Upper lobe of left lung (tissue), 4 donors: ENCODE measurements around the gene NTSR1.

ENCODE experiments used
- CTCF ChIP-seq, 6 experiments: fragments of 450-650 bp in 4 of 6; fragments of 200-600 bp in 2 of 6; sonication (generic) in 2 of 6; IDR thresholded peaks; one replicate each; pipeline ENCODE4 v1.5.1; 2016 to 2019; ENCODE audit warnings: antibody characterized with exemption in 6 of 6
- EP300 ChIP-seq, 4 donors: sonication (generic); formaldehyde crosslinking; IDR thresholded peaks; one replicate each; pipeline ENCODE4 v1.5.1; 2017; ENCODE audit warnings: antibody characterized with exemption in 4 of 4, control low read depth in 2 of 4
- POLR2A ChIP-seq, 4 donors: fragments of 450-650 bp; IDR thresholded peaks; one replicate each; pipeline ENCODE4 v1.5.1; 2016 to 2017; ENCODE audit warnings: antibody characterized with exemption in 4 of 4, mild to moderate bottlenecking in 2 of 4
- POLR2AphosphoS5 ChIP-seq, 2 donors: sonication (generic); formaldehyde crosslinking; IDR thresholded peaks; one replicate each; pipeline ENCODE4 v1.5.1; 2017; ENCODE audit warnings: antibody characterized with exemption in 2 of 2

- TF ChIP-seq POLR2A (IDR thresholded peaks at IDR 0.05) (no peak), CTCF (IDR thresholded peaks at IDR 0.05) (no peak), EP300 (IDR thresholded peaks at IDR 0.05) (no peak), POLR2AphosphoS5 (IDR thresholded peaks at IDR 0.05) (no peak)
These were observed 43.6 kb downstream of the NTSR1 start for GRCh38 chr20:62752181-62752670.
